CD4-positive, alpha-beta memory T cell (primary cell): ENCODE data around the gene AGBL4. TPM values are rescaled to one million over a fixed set of nuclear protein-coding genes. Genes with fewer than 3 reads are reported as not detected.

Experiments used
- CTCF ChIA-PET: fragments of 350-600 bp; sonication (Branson Sonifier 250); formaldehyde crosslinking; loops from one replicate; lab custom pipeline; 2021; ENCODE audit warnings: inconsistent platforms; ENCODE audit not compliant: partially characterized antibody; lab: Charles Lee
- POLR2A ChIA-PET: fragments of 350-600 bp; sonication (Branson Sonifier 250); formaldehyde crosslinking; loops from one replicate; lab custom pipeline; 2021; ENCODE audit not compliant: partially characterized antibody; lab: Charles Lee
- DNase-seq, 5 donors: peaks; one replicate each; pipeline versions ENCODE4 v3.0.0 to v3.0.0-alpha.2; 2020 to 2022; ENCODE audit warnings: mixed read lengths in 1 of 5
- H3K27ac ChIP-seq: one replicate; pipeline ENCODE4 v1.7.0; 2013; ENCODE audit warnings: low read depth, low read length
- H3K27me3 ChIP-seq: 2 replicates; pipeline ENCODE4 v1.7.0; 2013; ENCODE audit warnings: mild to moderate bottlenecking, low read length, moderate library complexity; ENCODE audit not compliant: insufficient read depth
- H3K36me3 ChIP-seq: 2 replicates; pipeline ENCODE4 v1.7.0; 2013; ENCODE audit warnings: mild to moderate bottlenecking, low read length, moderate library complexity; ENCODE audit not compliant: insufficient read depth
- H3K4me1 ChIP-seq: 2 replicates; pipeline ENCODE4 v1.7.0; 2013; ENCODE audit warnings: mild to moderate bottlenecking, low read length, moderate library complexity; ENCODE audit not compliant: insufficient read depth
- H3K4me3 ChIP-seq, 2 donors: one replicate each; pipeline ENCODE4 v1.7.0; 2013; ENCODE audit warnings: low read length in 2 of 2, mild to moderate bottlenecking in 1 of 2
- H3K9me3 ChIP-seq, 2 donors: one replicate each; pipeline ENCODE4 v1.7.0; 2013; ENCODE audit warnings: low read length in 2 of 2, control low read depth in 1 of 2; ENCODE audit not compliant: control insufficient read depth in 1 of 2
- H3K27ac Mint-ChIP-seq, 7 donors: one replicate each; pipeline ENCODE4 v1.8.0; 2020 to 2021; ENCODE audit warnings: mixed read lengths in 7 of 7, mild to moderate bottlenecking in 6 of 7, inconsistent platforms in 3 of 7, moderate library complexity in 3 of 7
- H3K27me3 Mint-ChIP-seq, 2 donors: one replicate each; pipeline ENCODE4 v1.8.0; 2020 to 2021; ENCODE audit warnings: mixed read lengths in 2 of 2
- H3K36me3 Mint-ChIP-seq, 2 donors: one replicate each; pipeline ENCODE4 v1.8.0; 2020 to 2021; ENCODE audit warnings: mixed read lengths in 2 of 2, inconsistent platforms in 1 of 2, mild to moderate bottlenecking in 1 of 2
- H3K4me1 Mint-ChIP-seq, 4 donors: one replicate each; pipeline ENCODE4 v1.8.0; 2020 to 2021; ENCODE audit warnings: mixed read lengths in 4 of 4, mild to moderate bottlenecking in 1 of 4
- H3K4me3 Mint-ChIP-seq, 8 donors: one replicate each; pipeline ENCODE4 v1.8.0; 2020 to 2021; ENCODE audit warnings: mixed read lengths in 8 of 8, mild to moderate bottlenecking in 7 of 8, moderate library complexity in 6 of 8, inconsistent platforms in 3 of 8
- H3K9me3 Mint-ChIP-seq, 8 donors: one replicate each; pipeline ENCODE4 v1.8.0; 2020 to 2021; ENCODE audit warnings: mixed read lengths in 8 of 8, mild to moderate bottlenecking in 5 of 8, inconsistent platforms in 3 of 8, moderate library complexity in 1 of 8
- intact Hi-C: fragments of 100-400 bp; cut with micrococcal nuclease; formaldehyde crosslinking; loops from one replicate; pipeline ENCODE4 v1.15.1; 2023
- polyA plus RNA-seq, 2 donors: library from polyadenylated mRNA; unstranded; fragments of 300-500 nt; fragmentation: Illumina TruSeq; gene quantifications; one replicate each; pipeline ENCODE4 v1.2.3, GENCODE V29; 2021
- total RNA-seq, 2 experiments: library from RNA; stranded (reverse); gene quantifications; one replicate each; pipeline ENCODE4 v1.2.3, GENCODE V29; 2021

The AGBL4 gene
- total and polyA plus RNA-seq, 4 experiments from 2014 or later: not detected

DNA sequence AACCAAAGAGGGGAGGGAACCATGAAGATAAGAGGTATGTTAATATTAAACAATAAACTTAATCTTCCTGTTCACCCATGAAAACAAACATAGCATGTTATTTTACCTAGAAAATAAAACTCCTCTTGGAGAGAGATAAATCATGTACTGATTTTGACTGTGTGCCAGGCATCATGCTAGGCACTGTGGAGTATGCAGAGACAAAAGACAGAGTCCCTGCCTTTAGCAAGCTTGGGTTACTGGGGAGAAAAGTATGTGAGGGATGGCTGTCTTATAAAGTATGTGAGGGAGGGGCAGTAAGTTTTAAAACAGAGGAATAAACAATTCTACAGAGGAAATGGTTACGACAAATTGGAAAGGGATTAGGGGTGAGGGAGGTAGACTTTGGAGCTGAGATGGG, 1117.6 kb downstream of the AGBL4 start:
- Histone ChIP-seq H3K4me3 (no peak overlapping the region), H3K27me3 (no peaks in the 10 kb centered on the region), H3K4me1 (no peaks in the 10 kb centered on the region), H3K9me3 (no peaks in the 10 kb centered on the region), H3K36me3 (no peaks in the 10 kb centered on the region), H3K27ac (no peak overlapping the region)
- POLR2A ChIA-PET: no interaction called here
- H3K4me3 Mint-ChIP-seq: no peak overlapping the region
- CTCF ChIA-PET: no interaction called here
- no peak for DNase-seq
- no peaks in the 10 kb centered on the region for H3K4me1 Mint-ChIP-seq
- H3K27me3 Mint-ChIP-seq: peaks cover 0 to 2% of the 10 kb centered on the region in 2 donors
- no peak overlapping the region for H3K27ac Mint-ChIP-seq
- no peaks in the 10 kb centered on the region for H3K36me3 Mint-ChIP-seq
- intact Hi-C loops: no loop called here
- peaks cover 0 to 3% (median 0%) of the 10 kb centered on the region in 8 donors for H3K9me3 Mint-ChIP-seq

DNA sequence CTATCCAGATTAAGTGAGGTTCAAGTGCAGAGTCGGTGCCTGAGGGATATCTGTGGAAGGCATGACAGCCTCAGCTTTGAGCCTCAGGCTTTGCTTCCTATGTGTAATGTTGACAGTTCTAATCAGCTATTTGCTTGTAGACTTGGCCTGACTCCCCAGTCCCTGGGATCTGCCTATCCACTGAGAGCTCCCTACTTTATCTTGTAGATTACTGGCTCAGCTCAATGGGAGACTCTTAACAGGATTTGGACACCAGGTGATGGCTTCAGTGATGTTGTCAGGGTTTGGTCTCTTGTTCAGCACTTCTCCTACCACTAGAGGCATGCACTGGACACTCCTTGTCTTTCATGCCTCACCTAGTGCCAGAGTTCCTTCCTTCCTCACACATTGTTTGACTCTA, 1120.5 kb downstream of the AGBL4 start:
- Histone ChIP-seq H3K4me1 (no peaks in the 10 kb centered on the region), H3K36me3 (no peaks in the 10 kb centered on the region), H3K27me3 (no peaks in the 10 kb centered on the region), H3K9me3 (no peaks in the 10 kb centered on the region), H3K27ac (no peak overlapping the region), H3K4me3 (no peak overlapping the region)
- H3K36me3 Mint-ChIP-seq: no peaks in the 10 kb centered on the region
- no peak overlapping the region for H3K27ac Mint-ChIP-seq
- H3K4me3 Mint-ChIP-seq: no peak overlapping the region
- intact Hi-C loops: no loop called here
- no peak for DNase-seq
- ChIA-PET POLR2A (no interaction called here), CTCF (no interaction called here)
- no peaks in the 10 kb centered on the region for H3K27me3 Mint-ChIP-seq
- peaks cover 0 to 8% (median 0%) of the 10 kb centered on the region in 8 donors for H3K9me3 Mint-ChIP-seq
- no peaks in the 10 kb centered on the region for H3K4me1 Mint-ChIP-seq

DNA sequence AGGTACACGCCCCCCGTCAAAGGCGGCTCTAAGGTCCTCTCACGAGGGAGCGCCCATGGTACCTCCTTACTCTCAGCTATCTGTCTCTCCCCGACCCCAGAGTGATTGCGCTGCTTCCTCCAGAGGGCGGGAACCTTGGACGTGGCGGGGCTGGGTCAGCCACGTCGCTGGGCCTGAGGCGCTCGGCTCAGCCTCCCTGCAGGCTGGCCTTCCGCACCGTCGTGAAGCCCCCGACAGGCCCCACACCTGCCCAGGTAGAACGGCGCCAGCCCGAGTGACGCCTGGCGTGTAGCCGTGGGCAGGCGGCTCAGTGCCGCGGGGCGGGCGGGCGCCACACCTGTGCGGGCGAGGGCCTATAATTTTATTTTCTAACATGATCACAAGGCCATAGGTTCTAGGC, 1124.9 kb downstream of the AGBL4 start:
- no peaks in the 10 kb centered on the region for H3K27me3 ChIP-seq
- no peaks in the 10 kb centered on the region for H3K27me3 Mint-ChIP-seq
- CTCF ChIA-PET: no interaction called here

DNA sequence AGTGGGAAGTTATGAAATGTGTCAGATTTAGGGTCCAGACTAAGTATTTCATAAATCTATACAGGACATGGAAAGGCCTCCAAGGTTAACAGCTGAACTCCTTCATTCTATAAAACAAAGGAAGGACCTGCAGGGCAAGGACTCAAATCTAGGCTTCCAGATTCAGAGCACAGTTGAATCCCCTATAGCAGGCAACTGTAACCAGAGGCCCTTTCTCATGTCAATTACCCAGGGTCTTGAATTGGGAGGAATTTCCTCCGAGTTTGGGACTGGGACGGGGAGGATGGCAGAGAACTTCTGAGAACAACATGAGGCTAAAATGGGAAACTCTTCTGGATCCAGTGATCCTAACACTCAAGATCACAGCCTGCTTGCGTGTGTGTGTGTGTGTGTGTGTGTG, 1134.1 kb downstream of the AGBL4 start:
- Histone ChIP-seq H3K36me3 (no peaks in the 10 kb centered on the region), H3K27me3 (no peaks in the 10 kb centered on the region), H3K4me3 (no peak overlapping the region), H3K9me3 (no peaks in the 10 kb centered on the region), H3K4me1 (no peaks in the 10 kb centered on the region), H3K27ac (no peak overlapping the region)
- H3K27me3 Mint-ChIP-seq: peaks cover 0 to 3% of the 10 kb centered on the region in 2 donors
- intact Hi-C loops: no loop called here
- H3K9me3 Mint-ChIP-seq: peaks cover 0 to 9% (median under 1%) of the 10 kb centered on the region in 8 donors
- CTCF ChIA-PET: no interaction called here
- H3K27ac Mint-ChIP-seq: no peak overlapping the region
- no peak overlapping the region for H3K4me3 Mint-ChIP-seq
- POLR2A ChIA-PET: no interaction called here
- no peaks in the 10 kb centered on the region for H3K4me1 Mint-ChIP-seq
- no peaks in the 10 kb centered on the region for H3K36me3 Mint-ChIP-seq
- no peak for DNase-seq

More for the DNA sequence above, 1124.9 kb downstream of the AGBL4 start:
- Histone ChIP-seq H3K4me3 (no peak overlapping the region), H3K4me1 (no peaks in the 10 kb centered on the region), H3K27ac (no peak overlapping the region), H3K36me3 (no peaks in the 10 kb centered on the region), H3K9me3 (no peaks in the 10 kb centered on the region)
- intact Hi-C loops: no loop called here
- H3K9me3 Mint-ChIP-seq: peaks cover 0 to 8% (median 0%) of the 10 kb centered on the region in 8 donors
- DNase-seq: no peak
- POLR2A ChIA-PET: no interaction called here
- H3K4me3 Mint-ChIP-seq: no peak overlapping the region
- no peak overlapping the region for H3K27ac Mint-ChIP-seq
- no peaks in the 10 kb centered on the region for H3K4me1 Mint-ChIP-seq
- no peaks in the 10 kb centered on the region for H3K36me3 Mint-ChIP-seq

DNA sequence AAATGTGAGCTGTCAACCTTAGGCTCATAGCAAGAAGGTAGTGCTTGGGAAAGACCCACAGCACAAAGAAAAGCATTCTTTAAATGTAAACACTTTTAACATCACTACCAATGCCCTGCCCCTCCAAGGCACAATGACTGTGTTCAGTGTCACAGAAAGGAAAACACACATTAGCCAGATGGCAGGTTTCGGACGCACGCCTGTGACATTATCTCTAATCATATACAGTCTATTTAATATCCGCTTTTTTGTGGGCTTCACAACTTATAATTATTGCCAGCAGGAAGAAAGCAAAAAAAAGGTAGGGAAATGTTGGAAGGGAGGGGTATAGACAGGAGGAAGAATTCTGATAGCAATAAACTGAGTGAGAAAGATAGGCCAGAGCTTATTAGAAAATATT, 1134.7 kb downstream of the AGBL4 start:
- H3K9me3 Mint-ChIP-seq: peaks cover 0 to 9% (median under 1%) of the 10 kb centered on the region in 8 donors
- no peak overlapping the region for H3K4me3 ChIP-seq
- ChIA-PET POLR2A (no interaction called here), CTCF (no interaction called here)
- no peaks in the 10 kb centered on the region for H3K27me3 ChIP-seq
- H3K36me3 ChIP-seq: no peaks in the 10 kb centered on the region
- no peaks in the 10 kb centered on the region for H3K4me1 Mint-ChIP-seq
- H3K27ac ChIP-seq: no peak overlapping the region
- H3K27me3 Mint-ChIP-seq: peaks cover 0 to 3% of the 10 kb centered on the region in 2 donors
- H3K4me3 Mint-ChIP-seq: no peak overlapping the region
- intact Hi-C loops: no loop called here
- H3K4me1 ChIP-seq: no peaks in the 10 kb centered on the region
- H3K27ac Mint-ChIP-seq: no peak overlapping the region
- no peak for DNase-seq
- H3K9me3 ChIP-seq: no peaks in the 10 kb centered on the region
- no peaks in the 10 kb centered on the region for H3K36me3 Mint-ChIP-seq

DNA sequence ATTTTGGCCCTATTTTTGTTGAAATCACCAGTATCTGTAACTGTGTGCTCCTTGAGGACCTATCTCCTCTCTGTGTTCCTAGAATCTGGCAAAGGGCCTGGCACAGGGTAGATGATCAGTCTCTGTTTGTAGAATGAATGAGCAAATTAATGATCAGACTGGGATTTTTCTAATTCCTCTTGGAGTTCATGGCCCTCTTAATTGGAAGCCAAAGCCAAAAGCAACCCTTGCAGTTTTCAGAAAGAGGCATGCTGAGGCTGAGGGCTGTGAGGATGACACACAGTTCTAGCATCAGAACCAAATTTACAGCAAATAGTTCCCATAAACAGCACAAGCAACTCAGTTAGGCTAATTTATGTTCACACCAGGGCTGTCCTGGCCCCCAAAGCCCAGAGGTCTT, 1136.0 kb downstream of the AGBL4 start:
- ChIA-PET CTCF (no interaction called here), POLR2A (no interaction called here)
- H3K36me3 ChIP-seq: no peaks in the 10 kb centered on the region
- Mint-ChIP-seq H3K9me3 (peaks cover 0 to 5% (median under 1%) of the 10 kb centered on the region in 8 donors), H3K36me3 (no peaks in the 10 kb centered on the region), H3K4me3 (no peak overlapping the region), H3K4me1 (no peaks in the 10 kb centered on the region), H3K27me3 (peaks cover 0 to 3% of the 10 kb centered on the region in 2 donors), H3K27ac (no peak overlapping the region)
- H3K27ac ChIP-seq: no peak overlapping the region
- H3K4me1 ChIP-seq: no peaks in the 10 kb centered on the region
- intact Hi-C loops: no loop called here
- H3K9me3 ChIP-seq: no peaks in the 10 kb centered on the region
- no peaks in the 10 kb centered on the region for H3K27me3 ChIP-seq
- H3K4me3 ChIP-seq: no peak overlapping the region
- no peak for DNase-seq

DNA sequence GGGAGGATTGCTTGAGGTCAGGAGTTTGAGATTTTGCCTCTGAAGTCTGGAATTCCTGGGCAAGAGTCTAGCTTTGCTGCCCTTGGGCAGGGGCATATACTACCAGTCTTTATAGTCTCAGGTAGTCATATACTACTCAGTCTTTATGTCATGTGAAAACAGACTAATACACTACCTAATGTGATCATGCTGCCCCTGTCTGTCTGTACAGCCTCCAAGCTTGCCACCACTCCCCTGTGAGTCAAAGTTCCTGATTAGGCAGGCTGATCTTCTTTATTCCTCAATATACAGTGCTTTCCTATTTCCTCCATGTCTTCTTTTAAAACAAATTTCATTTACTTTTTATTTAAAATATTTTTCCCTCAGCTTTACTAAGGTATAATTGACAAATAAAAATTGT, 1141.7 kb downstream of the AGBL4 start:
- Histone ChIP-seq H3K36me3 (no peaks in the 10 kb centered on the region), H3K9me3 (no peaks in the 10 kb centered on the region), H3K4me1 (no peaks in the 10 kb centered on the region), H3K27ac (no peak overlapping the region), H3K4me3 (no peak overlapping the region), H3K27me3 (no peaks in the 10 kb centered on the region)
- ChIA-PET CTCF (no interaction called here), POLR2A (no interaction called here)
- Mint-ChIP-seq H3K4me3 (no peak overlapping the region), H3K4me1 (no peaks in the 10 kb centered on the region), H3K27ac (no peak overlapping the region), H3K9me3 (no peaks in the 10 kb centered on the region), H3K36me3 (no peaks in the 10 kb centered on the region), H3K27me3 (no peaks in the 10 kb centered on the region)
- DNase-seq: no peak
- intact Hi-C loops: no loop called here
